Measurements from ENCODE around the gene PLSCR5. TPM values are rescaled to one million over a fixed set of nuclear protein-coding genes. Genes with fewer than 3 reads are reported as not detected.
A peak's percentile ranks its signal among the peaks of the same experiment; 100 is the strongest.

Gene PLSCR5
- not detected for total RNA-seq

- H3K9me3 ChIP-seq, result no peaks in the 10 kb centered on the region
- no peaks in the 10 kb centered on the region for H3K27me3 ChIP-seq
- no peaks in the 10 kb centered on the region for H3K4me1 ChIP-seq
- no peak for DNase-seq
- no peak for TF ChIP-seq CTCF (IDR thresholded peaks at IDR 0.05)
- no peak within 1 kb of the TSS for H3K4me3 ChIP-seq
- H3K36me3 ChIP-seq, result no peaks in the 10 kb centered on the region
- H3K9ac ChIP-seq (ENCODE audit: low read depth in 2 of 2, low read length in 2 of 2), result no peak within 1 kb of the TSS
- H3K27ac ChIP-seq, result no peak within 1 kb of the TSS
- intact Hi-C loops (cut with DNase I), result no loop called here
These were observed at the start of gene PLSCR5 for GRCh38 chr3:146605106-146605505. TSS of gene PLSCR5 (minus strand) at chr3:146605346. CDS start at chr3:146605212, 134 bp downstream.

- H3K4me3 ChIP-seq, result no peak overlapping the region
- H3K27me3 ChIP-seq, result no peaks in the 10 kb centered on the region
- no peaks in the 10 kb centered on the region for H3K36me3 ChIP-seq
- no peak for DNase-seq
- H3K4me1 ChIP-seq, result no peaks in the 10 kb centered on the region
- no peak overlapping the region for H3K27ac ChIP-seq
- no peak for TF ChIP-seq CTCF (IDR thresholded peaks at IDR 0.05)
- H3K9ac ChIP-seq (ENCODE audit: low read depth in 2 of 2, low read length in 2 of 2), result no peak overlapping the region
- no peaks in the 10 kb centered on the region for H3K9me3 ChIP-seq
- intact Hi-C loops (cut with DNase I), result no loop called here
These were observed 48.8 kb upstream of the PLSCR5 start for GRCh38 chr3:146653978-146654377.

- no peak for TF ChIP-seq CTCF (IDR thresholded peaks at IDR 0.05)
- no peaks in the 10 kb centered on the region for H3K4me1 ChIP-seq
- H3K27me3 ChIP-seq, result no peaks in the 10 kb centered on the region
- H3K9ac ChIP-seq (ENCODE audit: low read depth in 2 of 2, low read length in 2 of 2), result no peak overlapping the region
- no peak for DNase-seq
- intact Hi-C loops (cut with DNase I), result no loop called here
- H3K4me3 ChIP-seq, result no peak overlapping the region
- H3K36me3 ChIP-seq, result no peaks in the 10 kb centered on the region
- no peak overlapping the region for H3K27ac ChIP-seq
- no peaks in the 10 kb centered on the region for H3K9me3 ChIP-seq
These were observed 45.7 kb upstream of the PLSCR5 start for GRCh38 chr3:146650691-146651442.

- no peaks in the 10 kb centered on the region for H3K36me3 ChIP-seq
- no peak for TF ChIP-seq CTCF (IDR thresholded peaks at IDR 0.05)
- intact Hi-C loops (cut with DNase I), result no loop called here
- no peaks in the 10 kb centered on the region for H3K4me1 ChIP-seq
- DNase-seq, result no peak
- no peak overlapping the region for H3K27ac ChIP-seq
- no peak overlapping the region for H3K9ac ChIP-seq (ENCODE audit: low read depth in 2 of 2, low read length in 2 of 2)
- H3K4me3 ChIP-seq, result no peak overlapping the region
- no peaks in the 10 kb centered on the region for H3K9me3 ChIP-seq
- H3K27me3 ChIP-seq, result no peaks in the 10 kb centered on the region
These were observed 41.1 kb upstream of the PLSCR5 start for GRCh38 chr3:146646261-146646660.

- H3K4me1 ChIP-seq, result no peaks in the 10 kb centered on the region
- no peaks in the 10 kb centered on the region for H3K9me3 ChIP-seq
- no peak overlapping the region for H3K9ac ChIP-seq (ENCODE audit: low read depth in 2 of 2, low read length in 2 of 2)
- no peaks in the 10 kb centered on the region for H3K27me3 ChIP-seq
- intact Hi-C loops (cut with DNase I), result no loop called here
- no peak for DNase-seq
- no peaks in the 10 kb centered on the region for H3K36me3 ChIP-seq
- H3K4me3 ChIP-seq, result no peak overlapping the region
- peak; percentile 35 for TF ChIP-seq CTCF (IDR thresholded peaks at IDR 0.05)
- no peak overlapping the region for H3K27ac ChIP-seq
These were observed 36.1 kb upstream of the PLSCR5 start for GRCh38 chr3:146640955-146641867.

All from colonic mucosa (tissue), 4 donors.